ENCODE results near the gene OR2L3. TPM values are rescaled to one million over a fixed set of nuclear protein-coding genes. Genes with fewer than 3 reads are reported as not detected.

The OR2L3 gene
- total RNA-seq, 1 experiment from 2014 or later, result 0.15 TPM

- Histone ChIP-seq H4K20me1 (ENCODE audit: low read length) (no peaks in the 10 kb centered on the region), H3K79me2 (ENCODE audit: low read length) (no peaks in the 10 kb centered on the region), H3K9ac (ENCODE audit: low read length) (no peak overlapping the region), H3K9me3 (ENCODE audit: low read length) (peaks cover 53% of the 10 kb centered on the region), H2AFZ (ENCODE audit: low read length) (no peak overlapping the region), H3F3A (ENCODE audit: low read length, unreplicated experiment) (no peaks in the 10 kb centered on the region), H3K27ac (ENCODE audit: low read length) (no peak overlapping the region), H3K27me3 (ENCODE audit: low read length) (no peaks in the 10 kb centered on the region), H3K36me3 (ENCODE audit: low read depth, low read length) (peaks cover 4% of the 10 kb centered on the region; the same call in 1 of the 2 replicates), H3K4me2 (ENCODE audit: low read length) (no peak overlapping the region), H3K4me1 (ENCODE audit: insufficient read depth, low read length) (no peaks in the 10 kb centered on the region), H3K9me2 (replicated peaks; ENCODE audit: low read length) (no peaks in the 10 kb centered on the region), H3K4me3 (ENCODE audit: low read length) (no peak overlapping the region; the same call in 1 of the 2 replicates)
- POLR2A ChIA-PET (ENCODE audit: unreplicated experiment), result no interaction called here
- ATAC-seq (no peak), DNase-seq (no peak)
- TF ChIP-seq EZH2phosphoT487 (IDR thresholded peaks at IDR 0.05; ENCODE audit: borderline replicate concordance, low read length) (no peak), CTCF (conservative IDR thresholded peaks at IDR 0.05; ENCODE audit: low read depth, low read length) (no peak), EZH2 (IDR thresholded peaks at IDR 0.05; ENCODE audit: low read length, unreplicated experiment) (no peak)
- intact Hi-C loops (cut with micrococcal nuclease), result no loop called here
- CTCF ChIA-PET, result no interaction called here
- BruUV-seq (replicated peaks), result no TSS peak
These were observed 64.5 kb downstream of the OR2L3 start for GRCh38 chr1:248111157-248111556.

Other genes with a start within 250 kb of the OR2L3 start
- not detected in 2 replicates for gene OR14A16, start 222.7 kb upstream of the OR2L3 start, total RNA-seq (2014; rRNA removed)
- gene OR11L1, start 204.9 kb upstream of the OR2L3 start, total RNA-seq (2014; rRNA removed), result not detected in 2 replicates
- gene TRIM58, start 189.6 kb upstream of the OR2L3 start, total RNA-seq (2014; rRNA removed), result 22.7 and 46.9 TPM in 2 replicates
- 4.5 and 9.4 TPM in 2 replicates for gene OR2W3, start 151.2 kb upstream of the OR2L3 start, total RNA-seq (2014; rRNA removed)
- 0.26 TPM in 1 of 2 replicates, not detected in the other for gene OR2T8, start 126.6 kb upstream of the OR2L3 start, total RNA-seq (2014; rRNA removed)
- not detected in 2 replicates for gene OR2AJ1, start 121.9 kb upstream of the OR2L3 start, total RNA-seq (2014; rRNA removed)
- gene OR2L8, start 98.0 kb upstream of the OR2L3 start, total RNA-seq (2014; rRNA removed), result not detected in 2 replicates
- 0.11 TPM in 1 of 2 replicates, not detected in the other for gene OR2AK2, start 81.6 kb upstream of the OR2L3 start, total RNA-seq (2014; rRNA removed)
- 0.07 and 0.35 TPM in 2 replicates for gene OR2L5, start 33.2 kb upstream of the OR2L3 start, total RNA-seq (2014; rRNA removed)
- gene OR2L2, start 16.8 kb upstream of the OR2L3 start, total RNA-seq (2014; rRNA removed), result 0.06 TPM in 1 of 2 replicates, not detected in the other
- not detected in 2 replicates for gene OR2L13, start 48.3 kb downstream of the OR2L3 start, total RNA-seq (2014; rRNA removed)
- gene OR2M5, start 98.3 kb downstream of the OR2L3 start, total RNA-seq (2014; rRNA removed), result not detected in 2 replicates
- not detected in 2 replicates for gene OR2M2, start 128.0 kb downstream of the OR2L3 start, total RNA-seq (2014; rRNA removed)
- gene OR2M3, start 150.4 kb downstream of the OR2L3 start, total RNA-seq (2014; rRNA removed), result not detected in 2 replicates
- not detected in 2 replicates for gene OR2M4, start 184.6 kb downstream of the OR2L3 start, total RNA-seq (2014; rRNA removed)
- 0.18 TPM in 1 of 2 replicates, not detected in the other for gene OR2T33, start 231.1 kb downstream of the OR2L3 start, total RNA-seq (2014; rRNA removed)

Data from PC-3 (cell line).